ENCODE results near the gene TCF20.

GRCh38 chr22:42271906-42272305 lies 1.5 kb upstream of the TCF20 start:
- TF ChIP-seq, protein P1, sequence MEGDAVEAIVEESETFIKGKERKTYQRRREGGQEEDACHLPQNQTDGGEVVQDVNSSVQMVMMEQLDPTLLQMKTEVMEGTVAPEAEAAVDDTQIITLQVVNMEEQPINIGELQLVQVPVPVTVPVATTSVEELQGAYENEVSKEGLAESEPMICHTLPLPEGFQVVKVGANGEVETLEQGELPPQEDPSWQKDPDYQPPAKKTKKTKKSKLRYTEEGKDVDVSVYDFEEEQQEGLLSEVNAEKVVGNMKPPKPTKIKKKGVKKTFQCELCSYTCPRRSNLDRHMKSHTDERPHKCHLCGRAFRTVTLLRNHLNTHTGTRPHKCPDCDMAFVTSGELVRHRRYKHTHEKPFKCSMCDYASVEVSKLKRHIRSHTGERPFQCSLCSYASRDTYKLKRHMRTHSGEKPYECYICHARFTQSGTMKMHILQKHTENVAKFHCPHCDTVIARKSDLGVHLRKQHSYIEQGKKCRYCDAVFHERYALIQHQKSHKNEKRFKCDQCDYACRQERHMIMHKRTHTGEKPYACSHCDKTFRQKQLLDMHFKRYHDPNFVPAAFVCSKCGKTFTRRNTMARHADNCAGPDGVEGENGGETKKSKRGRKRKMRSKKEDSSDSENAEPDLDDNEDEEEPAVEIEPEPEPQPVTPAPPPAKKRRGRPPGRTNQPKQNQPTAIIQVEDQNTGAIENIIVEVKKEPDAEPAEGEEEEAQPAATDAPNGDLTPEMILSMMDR (conservative IDR thresholded peaks at IDR 0.05; ENCODE audit: low read length), result no peak
- TF ChIP-seq EZH2phosphoT487 (IDR thresholded peaks at IDR 0.05; ENCODE audit: borderline replicate concordance), result no peak

Data from Loucy (cell line).